K562 (cell line): Measurements from ENCODE around the gene PTPN7.

ENCODE experiments used
- GABPB1 ChIP-seq: sonication (generic); formaldehyde crosslinking; IDR thresholded peaks from 2 replicates; pipeline ENCODE4 v1.8.0; 2022; ENCODE audit warnings: mild to moderate bottlenecking, missing genetic modification reagents
- HNRNPLL ChIP-seq: fragments of 200-400 bp; formaldehyde crosslinking; IDR thresholded peaks from 2 replicates; pipeline ENCODE4 v1.6.1; 2017; ENCODE audit warnings: low read length, low read depth, mild to moderate bottlenecking; ENCODE audit not compliant: poor library complexity, severe bottlenecking

- TF ChIP-seq HNRNPLL (no peak), GABPB1 (CRISPR knock-in tag) (no peak)
These were observed 1.6 kb upstream of the PTPN7 start for GRCh38 chr1:202162047-202162417.
